HG02610 (cell line): ENCODE data around the gene MAPT.
"Not testable (repeated sequence)": the region's sequence is repeated elsewhere in the genome, so short reads cannot be mapped to it uniquely, and the experiment has no call there.

Experiments used
- ATAC-seq: cut with Tn5 transposase; IDR thresholded peaks from one replicate; pipeline ENCODE4 v1.9.1; 2021; ENCODE audit warnings: mild to moderate bottlenecking, moderate library complexity; ENCODE audit not compliant: unreplicated experiment

MAPT gene

GRCh38 chr17:45923511-45924268 is 29.3 kb downstream of the MAPT start:
- ATAC-seq, result no peak

GRCh38 chr17:45924332-45924820 is 30.0 kb downstream of the MAPT start:
- no peak for ATAC-seq

DNA sequence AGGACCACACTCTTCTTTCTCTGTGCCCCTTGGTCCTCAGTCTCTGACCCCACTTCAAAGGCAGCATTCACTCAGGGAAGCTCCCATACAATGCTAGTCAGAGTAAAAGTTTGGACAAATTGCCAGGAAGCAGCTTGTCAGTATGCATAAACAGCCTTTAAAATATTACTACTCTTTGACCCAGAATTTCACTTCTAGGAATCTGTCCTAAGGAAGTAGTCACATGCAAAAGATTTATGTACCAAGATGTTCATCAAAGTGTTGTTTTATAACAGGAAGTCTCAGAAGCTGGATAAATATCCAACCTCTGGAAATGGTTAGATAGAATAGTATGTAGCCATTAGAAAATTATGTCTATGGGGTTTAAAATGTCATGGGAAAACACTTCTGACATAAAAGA is 31.0 kb downstream of the MAPT start:
- ATAC-seq, result no peak

GRCh38 chr17:45927247-45927646 is 32.9 kb downstream of the MAPT start:
- no peak for ATAC-seq

DNA sequence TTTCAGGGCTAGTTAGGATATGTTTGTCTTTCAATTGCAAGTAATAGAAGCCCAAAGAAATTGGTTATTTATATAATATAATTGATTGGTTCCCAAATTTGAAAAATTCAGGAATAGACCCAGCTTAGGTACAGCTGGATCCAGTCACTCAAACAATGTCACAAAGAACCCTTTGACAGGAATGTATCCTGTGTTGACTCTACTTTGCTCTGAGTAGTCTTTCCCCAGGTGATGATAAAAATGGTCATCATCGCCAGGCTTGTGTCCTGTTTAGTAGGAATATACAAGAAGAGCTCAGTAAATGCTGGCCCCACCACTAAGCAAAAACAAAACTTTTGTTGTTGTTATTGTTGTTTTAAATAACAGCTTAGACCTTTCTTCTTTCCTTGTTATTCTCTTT is 35.0 kb downstream of the MAPT start:
- no peak for ATAC-seq

DNA sequence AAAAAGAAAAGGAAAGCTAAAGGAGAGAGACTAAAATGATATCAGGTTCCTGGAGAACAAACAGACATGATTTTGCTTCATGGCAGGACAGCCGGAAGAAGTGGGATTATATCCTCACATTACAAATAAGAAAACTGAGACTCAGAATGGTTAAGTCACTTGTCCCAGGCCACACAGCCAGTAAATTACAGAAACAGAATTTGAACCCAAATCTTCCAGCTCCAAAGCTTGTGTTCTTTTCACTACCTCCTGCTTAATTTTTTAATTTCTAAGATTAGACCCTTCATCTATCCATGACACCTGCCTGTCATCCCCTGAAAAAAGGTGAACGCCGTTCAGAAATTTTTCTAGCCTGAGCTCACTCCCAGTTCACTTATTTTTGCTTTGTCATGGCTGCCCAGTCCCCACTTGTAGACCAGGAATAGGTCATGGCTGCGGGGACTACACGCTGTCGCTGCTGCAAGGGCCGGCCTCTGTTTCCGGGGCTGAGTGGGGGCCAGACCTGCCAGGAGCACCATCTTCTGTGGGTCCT is 36.1 kb downstream of the MAPT start:
- ATAC-seq, result no peak

DNA sequence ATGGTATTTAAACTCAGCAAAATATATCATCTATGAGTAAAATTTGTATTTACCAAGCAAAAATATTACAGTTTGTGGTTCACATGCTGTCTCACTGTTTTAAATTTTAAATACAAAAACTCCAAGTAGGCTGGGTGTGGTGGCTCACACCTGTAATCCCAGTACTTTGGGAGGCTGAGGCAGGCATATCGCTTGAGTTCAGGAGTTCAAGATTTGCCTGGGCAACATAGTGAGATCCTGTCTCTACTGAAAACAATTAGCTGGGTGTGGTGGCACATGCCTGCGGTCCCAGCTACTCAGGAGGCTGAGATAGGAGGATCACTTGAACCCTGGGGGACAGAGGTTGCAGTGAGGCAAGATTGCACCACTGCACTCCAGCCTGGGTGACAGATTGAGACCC is 37.3 kb downstream of the MAPT start:
- ATAC-seq, result no peak

DNA sequence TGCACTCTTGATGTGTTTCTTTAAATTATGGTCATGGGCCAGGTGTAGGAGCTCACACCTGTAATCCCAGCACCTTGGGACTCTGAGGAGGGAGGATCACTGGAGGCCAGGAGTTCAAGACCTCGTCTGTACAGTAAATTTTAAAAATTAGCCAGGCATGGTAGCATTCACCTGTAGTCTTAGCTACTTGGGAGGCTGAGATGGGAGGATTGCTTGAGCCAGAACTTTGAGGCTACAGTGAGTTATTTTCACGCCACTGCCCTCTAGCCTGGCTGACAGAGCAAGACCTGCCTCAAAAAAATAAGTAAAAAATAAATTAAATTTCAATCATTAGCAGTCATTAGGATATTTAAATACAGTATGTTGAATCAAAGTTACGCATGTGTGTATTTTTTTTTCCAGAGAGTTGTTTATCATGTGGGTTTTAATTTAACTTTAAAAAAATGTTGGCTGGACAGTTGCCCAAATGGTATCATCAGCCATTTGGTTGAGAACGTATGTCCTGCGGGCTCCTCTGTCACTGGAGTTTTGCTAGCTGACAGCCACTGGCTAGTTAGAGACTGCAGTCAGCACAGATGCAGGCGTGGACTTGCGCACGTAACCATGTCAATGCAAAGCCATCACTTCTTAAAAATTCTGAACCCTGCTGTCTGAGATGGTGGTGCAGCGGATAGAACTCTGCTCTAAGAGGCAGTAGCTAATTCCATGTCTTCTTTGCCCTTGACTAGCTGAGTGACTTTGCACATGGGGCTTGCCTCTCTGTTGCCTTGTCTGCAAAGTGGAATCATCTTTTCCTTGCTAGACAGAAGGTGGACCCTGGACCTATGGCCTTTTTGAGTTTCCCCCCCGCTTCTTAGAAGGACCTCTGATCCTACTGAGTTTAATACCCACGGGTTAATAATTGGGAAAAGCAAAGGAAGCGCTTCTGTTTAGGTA is 40.0 kb downstream of the MAPT start:
- ATAC-seq, result no peak

- no peak for ATAC-seq
Measured at GRCh38 chr17:45935197-45935709, 40.9 kb downstream of the MAPT start.

DNA sequence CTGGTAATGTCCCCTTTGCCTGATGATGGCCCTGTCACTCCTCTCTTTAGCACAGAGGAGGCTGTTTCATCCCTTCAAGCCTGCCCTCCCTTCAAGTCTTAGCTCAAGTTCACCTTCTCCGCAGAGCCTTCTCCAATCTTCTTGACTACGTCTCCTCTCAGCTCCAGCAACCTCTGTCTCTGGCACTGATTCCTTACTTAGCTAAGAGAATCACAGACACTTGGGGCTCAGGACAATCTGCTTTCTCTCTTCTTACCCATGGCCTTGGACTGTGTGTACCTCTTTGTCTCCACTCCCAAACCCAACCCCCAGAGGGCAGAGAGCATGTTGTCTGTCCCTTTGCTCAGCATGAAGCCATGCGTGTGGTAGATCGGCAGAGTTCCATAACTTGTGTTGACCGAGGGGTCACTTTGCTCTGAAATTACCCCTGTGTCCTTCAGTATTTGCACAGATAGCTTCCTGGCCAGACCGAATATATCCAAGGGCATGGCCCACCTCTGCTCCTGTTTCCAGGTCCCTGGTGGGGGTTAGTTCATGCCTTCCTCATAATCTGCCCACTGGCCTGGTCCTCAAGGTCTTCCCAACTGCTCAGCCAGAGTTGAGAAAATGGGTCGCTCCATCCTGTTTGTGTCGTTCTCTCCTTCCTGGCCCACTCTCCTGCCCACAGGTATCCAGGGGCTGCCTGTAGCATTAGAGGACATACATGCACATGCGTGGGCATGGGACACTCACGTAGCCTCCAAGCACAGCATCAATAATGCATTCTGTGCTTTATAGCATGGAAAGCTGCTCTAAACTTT is 41.6 kb downstream of the MAPT start:
- ATAC-seq, result no peak

GRCh38 chr17:45936610-45937009 is 42.3 kb downstream of the MAPT start:
- ATAC-seq, result no peak

DNA sequence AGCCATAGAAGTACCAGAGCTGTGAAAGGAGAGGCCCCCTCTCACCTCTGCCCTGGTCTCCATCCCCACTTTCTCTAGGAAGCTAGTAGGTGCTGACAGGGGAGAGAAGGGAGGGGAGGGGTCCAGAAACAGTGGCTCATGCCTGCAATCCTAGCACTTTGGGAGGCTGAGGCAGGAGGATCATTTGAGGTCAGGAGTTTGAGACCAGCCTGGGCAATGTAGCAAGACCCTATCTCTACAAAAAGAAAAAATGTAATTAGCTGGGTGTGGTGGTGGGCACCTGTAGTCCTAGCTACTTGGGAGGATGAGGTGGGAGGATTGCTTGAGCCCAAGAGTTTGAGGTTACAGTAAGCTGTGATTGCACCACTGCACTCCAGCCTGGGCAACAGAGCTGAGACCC is 42.8 kb downstream of the MAPT start:
- not testable (repeated sequence) for ATAC-seq

DNA sequence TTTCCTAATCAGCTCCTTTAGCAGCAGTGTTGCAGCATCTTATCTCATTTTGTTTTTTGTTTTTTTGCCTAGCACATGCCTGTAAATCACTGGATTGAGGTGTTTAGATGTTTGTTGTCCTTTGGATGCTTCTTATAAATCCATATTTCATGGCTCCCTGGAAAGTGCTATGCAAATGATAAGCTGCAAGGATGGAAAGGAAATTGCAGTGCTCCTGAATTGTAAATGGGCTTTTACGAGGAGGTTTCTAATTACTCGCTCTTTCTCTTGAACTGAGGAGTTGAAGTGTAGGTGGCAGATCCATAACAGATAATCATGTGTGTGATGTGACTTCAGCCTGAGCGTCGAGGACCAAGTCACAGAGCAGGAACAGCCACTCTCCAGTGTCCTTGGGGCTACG is 45.0 kb downstream of the MAPT start:
- no peak for ATAC-seq

- no peak for ATAC-seq
Measured at GRCh38 chr17:45940293-45940692, 45.9 kb downstream of the MAPT start.

- no peak for ATAC-seq
Measured at GRCh38 chr17:45940826-45941225, 46.5 kb downstream of the MAPT start.

DNA sequence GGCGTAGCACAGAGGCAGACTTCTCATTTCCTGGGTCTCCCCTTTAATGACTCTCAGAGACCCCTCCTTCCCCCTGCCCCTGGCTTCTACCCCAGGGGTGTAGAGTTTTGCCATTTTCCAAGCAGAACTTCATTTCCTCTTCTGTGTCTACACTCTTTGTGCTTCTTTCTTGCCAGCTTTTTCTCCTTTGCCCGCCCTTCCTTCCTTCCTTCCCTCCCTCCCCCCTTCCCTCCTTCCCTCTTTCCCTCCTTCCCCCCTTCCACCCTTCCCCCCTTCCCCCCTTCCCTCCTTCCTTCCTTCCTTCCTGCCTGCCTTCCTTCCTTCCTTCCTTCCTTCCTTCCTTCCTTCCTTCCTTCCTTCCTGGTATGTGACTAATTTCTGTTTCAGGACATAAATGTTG is 47.0 kb downstream of the MAPT start:
- no peak for ATAC-seq

DNA sequence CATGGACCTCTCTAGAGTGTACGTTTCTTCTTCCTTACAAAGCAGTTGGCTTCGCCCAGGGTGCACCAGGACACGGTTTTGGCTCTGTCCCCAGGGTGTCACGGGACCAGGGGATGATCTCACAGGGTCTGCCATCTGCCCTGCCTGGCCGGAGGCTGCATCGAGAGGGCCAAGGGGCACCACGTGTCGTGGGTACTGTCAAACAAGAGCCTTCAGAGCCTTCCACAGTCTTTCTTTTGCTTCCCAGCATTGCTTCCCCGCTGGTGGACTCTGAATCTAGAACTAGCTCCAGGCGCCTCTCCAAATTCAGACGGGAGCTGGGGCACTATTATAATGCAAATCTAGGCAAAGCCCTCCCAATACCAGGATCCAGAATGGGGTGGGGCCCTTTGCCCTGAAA is 47.9 kb downstream of the MAPT start:
- no peak for ATAC-seq

GRCh38 chr17:45946841-45947256 is 52.5 kb downstream of the MAPT start:
- no peak for ATAC-seq

DNA sequence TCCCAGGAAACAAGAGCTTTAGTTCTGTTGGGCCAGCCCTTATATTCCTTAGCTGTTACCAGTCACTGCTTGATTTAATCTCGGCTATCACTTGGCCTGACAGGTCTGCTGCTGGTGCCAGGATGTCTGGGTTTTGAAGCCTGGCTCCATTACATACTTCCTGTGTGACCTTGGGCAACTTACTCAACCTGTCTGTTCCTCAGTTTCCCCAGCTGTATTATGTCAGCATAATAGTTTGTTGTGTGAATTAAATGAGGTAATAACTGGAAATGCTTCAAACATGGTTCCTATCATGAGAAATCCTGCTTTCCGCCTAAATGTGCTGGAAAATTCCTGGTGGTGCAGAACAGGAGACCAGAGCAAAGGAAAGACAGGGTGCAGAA is 54.1 kb downstream of the MAPT start:
- ATAC-seq, result no peak

DNA sequence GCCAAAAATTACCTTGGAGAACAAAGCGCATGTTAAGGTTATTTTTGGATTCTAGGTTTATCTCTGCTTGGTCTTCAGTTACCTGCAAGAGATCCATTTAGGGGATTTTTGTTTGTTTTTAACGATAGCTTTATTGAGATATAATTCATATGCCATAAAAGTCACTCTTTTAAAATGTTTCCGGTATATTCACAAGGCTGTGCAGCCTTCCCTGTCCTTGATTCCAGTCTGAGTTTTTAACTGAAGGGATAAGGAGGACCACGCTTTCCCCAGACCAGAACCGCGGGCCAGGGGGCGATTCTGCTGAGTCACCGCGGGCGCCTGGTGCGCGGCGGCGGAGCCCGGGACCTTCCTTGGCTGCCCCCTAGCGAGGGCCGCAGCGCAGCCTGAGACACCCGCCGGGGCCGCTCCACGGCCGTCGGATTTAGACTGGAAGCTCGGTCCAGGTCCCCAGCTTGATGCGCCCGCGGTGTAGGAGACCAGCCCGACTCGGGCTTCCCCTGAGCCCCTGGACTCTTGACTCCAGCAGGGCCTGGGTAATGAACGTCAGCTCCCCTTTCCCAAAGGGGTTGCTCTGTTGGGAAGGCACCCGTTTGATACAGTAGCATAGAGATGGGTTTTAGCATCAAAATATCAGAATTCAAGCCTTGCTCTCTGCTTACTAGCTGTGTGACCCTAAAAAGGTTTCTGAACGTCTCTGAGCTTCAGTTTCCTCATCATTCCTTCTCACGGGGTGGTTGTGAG is 54.7 kb downstream of the MAPT start:
- ATAC-seq, result no peak
